Endothelial cell of umbilical vein (primary cell): ENCODE measurements around the gene STK17A. TPM values are rescaled to one million over a fixed set of nuclear protein-coding genes. Genes with fewer than 3 reads are reported as not detected.

Source experiments
- BruUV-seq: library from RNA; stranded (reverse); fragments of 400-500 nt; replicated peaks from 2 replicates; lab custom pipeline; 2021; lab: Mats Ljungman, UMichigan
- CTCF ChIA-PET: fragments of 300-600, 350-600 bp; sonication (Branson Sonifier 250); formaldehyde crosslinking; loops from one replicate; lab custom pipeline; 2021; ENCODE audit warnings: antibody characterized with exemption, inconsistent platforms; lab: Charles Lee
- POLR2A ChIA-PET: fragments of 300-600, 350-600 bp; sonication (Branson Sonifier 250); formaldehyde crosslinking; loops from one replicate; lab custom pipeline; 2021; ENCODE audit warnings: antibody characterized with exemption, inconsistent platforms; lab: Charles Lee
- DNase-seq: peaks from one replicate; pipeline ENCODE4 v3.0.0-alpha.2; 2011; ENCODE audit warnings: low read depth, low spot score
- FAIRE-seq: peaks from 2 replicates; lab custom pipeline; 2011; peaks lifted over from hg19 to GRCh38; lab: Jason Lieb, UNC
- H2AFZ ChIP-seq: 2 replicates; pipeline ENCODE4 v1.6.0; 2012; ENCODE audit warnings: low read depth, low read length, control low read depth, inconsistent platforms
- H3K27ac ChIP-seq: 2 replicates; pipeline ENCODE4 v1.5.1; 2011; ENCODE audit warnings: low read depth, mild to moderate bottlenecking, control low read depth, low read length, moderate library complexity; ENCODE audit not compliant: insufficient read depth
- H3K27me3 ChIP-seq, 2 experiments: 2 replicates each; pipeline versions ENCODE4 v1.6.0 to v1.6.1; 2011; ENCODE audit warnings: low read length in 2 of 2, mixed read lengths in 1 of 2; ENCODE audit not compliant: control insufficient read depth in 2 of 2, insufficient read depth in 2 of 2
- H3K36me3 ChIP-seq, 2 experiments: 2 replicates in 1 of 2; 3 replicates in 1 of 2; pipeline ENCODE4 v1.5.1; 2011; ENCODE audit warnings: low read length in 2 of 2, mild to moderate bottlenecking in 1 of 2, moderate library complexity in 1 of 2; ENCODE audit not compliant: control insufficient read depth in 2 of 2, insufficient read depth in 2 of 2; ENCODE audit errors: extremely low read depth in 1 of 2
- H3K4me1 ChIP-seq: 3 replicates; pipeline ENCODE4 v1.5.1; 2011; ENCODE audit warnings: mild to moderate bottlenecking, low read length; ENCODE audit not compliant: control insufficient read depth, insufficient read depth; ENCODE audit errors: extremely low read depth
- H3K4me2 ChIP-seq: 2 replicates; pipeline ENCODE4 v1.6.1; 2011; ENCODE audit warnings: low read length, control low read depth, mixed read lengths; ENCODE audit not compliant: insufficient read depth
- H3K4me3 ChIP-seq, 3 experiments: fragments of 200-600 bp in 1 of 3; sonication (generic), shearing (Covaris generic) in 1 of 3; replicated peaks in 1 of 3; 2 replicates each; pipeline ENCODE4 v1.5.1; 2011 to 2016; ENCODE audit warnings: control low read depth in 3 of 3, low read length in 3 of 3, mild to moderate bottlenecking in 2 of 3, inconsistent platforms in 1 of 3, low read depth in 1 of 3, moderate library complexity in 1 of 3; ENCODE audit not compliant: insufficient read depth in 1 of 3
- H3K79me2 ChIP-seq: 2 replicates; pipeline ENCODE4 v1.6.0; 2012; ENCODE audit warnings: low read length, inconsistent platforms; ENCODE audit not compliant: control insufficient read depth, insufficient read depth
- H3K9ac ChIP-seq: replicated peaks from 2 replicates; pipeline ENCODE3; 2011; ENCODE audit warnings: low read length, control low read depth; ENCODE audit not compliant: insufficient read depth; ENCODE audit errors: extremely low read depth
- H3K9me1 ChIP-seq: replicated peaks from 3 replicates; pipeline ENCODE4 v1.6.0; 2011; ENCODE audit warnings: mild to moderate bottlenecking, low read length; ENCODE audit not compliant: control insufficient read depth, insufficient read depth; ENCODE audit errors: extremely low read depth
- H3K9me3 ChIP-seq: replicated peaks from 2 replicates; pipeline ENCODE4 v1.5.1; 2012; ENCODE audit warnings: low read length, inconsistent platforms; ENCODE audit not compliant: control insufficient read depth, insufficient read depth
- H4K20me1 ChIP-seq: replicated peaks from 2 replicates; pipeline ENCODE3; 2011; ENCODE audit warnings: mild to moderate bottlenecking, low read length; ENCODE audit not compliant: control insufficient read depth, insufficient read depth; ENCODE audit errors: extremely low read depth
- CTCF ChIP-seq, 2 donors: IDR thresholded peaks; 1 replicate in 1 of 2; 2 replicates in 1 of 2; pipeline ENCODE4 v1.5.1; 2011; ENCODE audit warnings: low read length in 2 of 2, mild to moderate bottlenecking in 2 of 2, moderate library complexity in 2 of 2, control low read depth in 1 of 2, inconsistent platforms in 1 of 2, low read depth in 1 of 2; ENCODE audit not compliant: insufficient read depth in 1 of 2; ENCODE audit errors: extremely low read depth in 1 of 2
- EZH2 ChIP-seq: IDR thresholded peaks from 2 replicates; pipeline ENCODE4 v1.6.1; 2012; ENCODE audit warnings: borderline replicate concordance, low read depth, mild to moderate bottlenecking, moderate library complexity, low read length, inconsistent platforms; ENCODE audit not compliant: severe bottlenecking
- FOS ChIP-seq: IDR thresholded peaks from 2 replicates; pipeline ENCODE4 v1.6.1; 2011; ENCODE audit warnings: mild to moderate bottlenecking, low read length, moderate library complexity, borderline replicate concordance; ENCODE audit not compliant: insufficient read depth
- GATA2 ChIP-seq: IDR thresholded peaks from 2 replicates; pipeline ENCODE4 v1.7.0; 2011; ENCODE audit warnings: low read depth, mild to moderate bottlenecking, moderate library complexity, mixed read lengths, low read length; ENCODE audit not compliant: insufficient read length, insufficient read depth
- JUN ChIP-seq: IDR thresholded peaks from 2 replicates; pipeline ENCODE4 v1.6.1; 2011; ENCODE audit warnings: borderline replicate concordance, low read depth; ENCODE audit not compliant: insufficient read length, insufficient read depth
- MAX ChIP-seq: IDR thresholded peaks from 2 replicates; pipeline ENCODE4 v1.6.1; 2011; ENCODE audit not compliant: insufficient read depth, insufficient read length
- MYC ChIP-seq: IDR thresholded peaks from one replicate; pipeline ENCODE4 v1.6.1; 2011; ENCODE audit warnings: mild to moderate bottlenecking, low read depth, low read length
- POLR2A ChIP-seq: IDR thresholded peaks from 2 replicates; pipeline ENCODE4 v1.6.1; 2012; ENCODE audit warnings: low read depth, mild to moderate bottlenecking, control low read depth, low read length
- POLR2AphosphoS5 ChIP-seq: IDR thresholded peaks from 2 replicates; pipeline ENCODE4 v1.6.1; 2012; ENCODE audit warnings: low read depth, mild to moderate bottlenecking, control low read depth, low read length, moderate library complexity; ENCODE audit not compliant: insufficient read depth
- dilution Hi-C: fragments of 300-500 bp; cut with MboI; formaldehyde crosslinking; loops from one replicate; pipeline ENCODE4 v1.15.0; 2019; ENCODE audit warnings: low sequenced_read_pairs; ENCODE audit not compliant: extremely low pct_ligation_motif_present
- intact Hi-C: fragments of 100-400 bp; cut with micrococcal nuclease; formaldehyde crosslinking; loops from one replicate; pipeline ENCODE4 v1.10.0; 2022
- polyA plus RNA-seq, 4 experiments: library from polyadenylated mRNA; depleted of rRNA in 3 of 4; stranded (reverse) in 3 of 4; unstranded in 1 of 4; fragments of >200 nt; gene quantifications; 2 replicates each; pipeline versions ENCODE4 v1.2.1 to v1.2.3, GENCODE V29; 2011 to 2012; ENCODE audit warnings: missing spikeins in 1 of 4
- total RNA-seq: library from RNA; stranded (reverse); gene quantifications from 2 replicates; pipeline ENCODE4 v1.2.3, GENCODE V29; 2021

The STK17A gene
- total and polyA plus RNA-seq, 2 donors (not counting 3 experiments of a cell fraction or from before 2014, with no cell fraction given) = 11.7 to 58.8 TPM

GRCh38 chr7:43559946-43560335 is 23.0 kb upstream of the STK17A start:
- ChIA-PET CTCF (interaction anchor here (0.6 kb wide), 1 partner anchor 626 kb away, joined by 3 read pairs; no protein-coding TSS in a partner anchor), POLR2A (no interaction called here)
- TF ChIP-seq EZH2 = no peak
- no peak for TF ChIP-seq MYC
- TF ChIP-seq POLR2A = no peak
- TF ChIP-seq FOS = no peak
- no peak for TF ChIP-seq JUN
- H3K27ac ChIP-seq = no peak overlapping the region
- intact Hi-C loops = no loop called here
- no peaks in the 10 kb centered on the region for H3K79me2 ChIP-seq
- H3K4me2 ChIP-seq = no peak overlapping the region
- no TSS peak for BruUV-seq
- no peaks in the 10 kb centered on the region for H3K9me1 ChIP-seq
- H2AFZ ChIP-seq = no peak overlapping the region
- no peak for DNase-seq
- H3K36me3 ChIP-seq = no peaks in the 10 kb centered on the region
- H3K9ac ChIP-seq = no peak overlapping the region
- dilution Hi-C loops = no loop called here
- H3K4me1 ChIP-seq = no peaks in the 10 kb centered on the region
- H3K9me3 ChIP-seq = no peaks in the 10 kb centered on the region
- peaks cover 19 to 33% of the 10 kb centered on the region in 2 experiments for H3K27me3 ChIP-seq
- no peaks in the 10 kb centered on the region for H4K20me1 ChIP-seq
- H3K4me3 ChIP-seq = no peak overlapping the region
- FAIRE-seq = no peak

- Histone ChIP-seq H3K27me3 (peaks cover 19 to 30% of the 10 kb centered on the region in 2 experiments), H3K4me3 (no peak overlapping the region), H2AFZ (no peak overlapping the region), H3K4me2 (no peak overlapping the region), H3K4me1 (peaks cover 2% of the 10 kb centered on the region), H3K9ac (no peak overlapping the region), H3K27ac (no peak overlapping the region), H3K79me2 (no peaks in the 10 kb centered on the region), H4K20me1 (no peaks in the 10 kb centered on the region), H3K9me3 (no peaks in the 10 kb centered on the region), H3K36me3 (no peaks in the 10 kb centered on the region), H3K9me1 (no peaks in the 10 kb centered on the region)
- dilution Hi-C loops (no loop called here), intact Hi-C loops (no loop called here)
- ChIA-PET CTCF (interaction anchor here (1.5 to 1.8 kb wide), 2 partner anchors 11 to 22 kb away, joined by 3 to 5 read pairs; partner anchors contain the start of gene STK17A), POLR2A (no interaction called here)
- no TSS peak for BruUV-seq
- no peak for TF ChIP-seq GATA2
- TF ChIP-seq JUN = no peak
- TF ChIP-seq MYC = no peak
- TF ChIP-seq POLR2AphosphoS5 = no peak
- TF ChIP-seq POLR2A = no peak
- TF ChIP-seq CTCF (IDR thresholded peaks at IDR 0.05; ENCODE audit: extremely low read depth in 1 of 2, insufficient read depth in 1 of 2, low read depth in 1 of 2, low read length in 2 of 2) = no peak
- TF ChIP-seq FOS = no peak
- no peak for TF ChIP-seq EZH2
- TF ChIP-seq MAX = no peak
- FAIRE-seq (no peak), DNase-seq (no peak)
Observed at GRCh38 chr7:43560742-43561330, 22.1 kb upstream of the STK17A start.
